GM23248 (cell line): Measurements from ENCODE around the gene CDNF. TPM values are rescaled to one million over a fixed set of nuclear protein-coding genes. Genes with fewer than 3 reads are reported as not detected.
A peak's percentile ranks its signal among the peaks of the same experiment; 100 is the strongest.
"Not testable (repeated sequence)": the region's sequence is repeated elsewhere in the genome, so short reads cannot be mapped to it uniquely, and the experiment has no call there.

ENCODE experiments used
- DNase-seq: peaks from one replicate; pipeline ENCODE4 v3.0.0-alpha.2; 2015
- H2AFZ ChIP-seq: fragments of 200-600 bp; sonication (generic); 2 replicates; pipeline ENCODE4 v1.6.1; 2016; ENCODE audit warnings: antibody characterized with exemption
- H3F3A ChIP-seq: fragments of 200-600 bp; sonication (generic); 2 replicates; pipeline ENCODE4 v1.6.1; 2016; ENCODE audit warnings: mild to moderate bottlenecking, antibody characterized with exemption, mixed run types; ENCODE audit not compliant: insufficient read depth
- H3K27ac ChIP-seq: fragments of 200-600 bp; sonication (generic); 2 replicates; pipeline ENCODE4 v1.5.1; 2016; ENCODE audit warnings: mild to moderate bottlenecking
- H3K27me3 ChIP-seq: fragments of 200-600 bp; sonication (generic); replicated peaks from 2 replicates; pipeline ENCODE4 v1.6.1; 2016; ENCODE audit warnings: mild to moderate bottlenecking; ENCODE audit not compliant: insufficient read depth
- H3K36me3 ChIP-seq: fragments of 200-600 bp; sonication (generic); 2 replicates; pipeline ENCODE4 v1.6.1; 2016; ENCODE audit warnings: low read depth, mild to moderate bottlenecking
- H3K4me1 ChIP-seq: fragments of 200-600 bp; sonication (generic); 2 replicates; pipeline ENCODE4 v1.6.1; 2016; ENCODE audit warnings: mild to moderate bottlenecking; ENCODE audit not compliant: insufficient read depth
- H3K4me2 ChIP-seq: fragments of 200-600 bp; sonication (generic); one replicate; pipeline ENCODE4 v1.6.1; 2016; ENCODE audit warnings: mild to moderate bottlenecking; ENCODE audit not compliant: unreplicated experiment
- H3K4me3 ChIP-seq: fragments of 200-600 bp; sonication (generic); 2 replicates; pipeline ENCODE4 v1.5.1; 2016; ENCODE audit warnings: mild to moderate bottlenecking
- H3K79me2 ChIP-seq: fragments of 200-600 bp; sonication (generic); 2 replicates; pipeline ENCODE4 v1.6.1; 2016; ENCODE audit warnings: mild to moderate bottlenecking; ENCODE audit not compliant: insufficient read depth
- H3K9ac ChIP-seq: fragments of 200-600 bp; sonication (generic); 2 replicates; pipeline ENCODE4 v1.6.1; 2016; ENCODE audit warnings: mild to moderate bottlenecking
- H3K9me2 ChIP-seq: fragments of 200-600 bp; sonication (generic); 2 replicates; pipeline ENCODE4 v1.6.1; 2016; ENCODE audit warnings: mixed run types, mild to moderate bottlenecking, moderate library complexity; ENCODE audit not compliant: insufficient read depth
- H3K9me3 ChIP-seq: fragments of 200-600 bp; sonication (generic); one replicate; pipeline ENCODE4 v1.6.1; 2017; ENCODE audit warnings: low read depth
- H4K20me1 ChIP-seq: fragments of 200-600 bp; sonication (generic); 2 replicates; pipeline ENCODE4 v1.6.0; 2016; ENCODE audit not compliant: insufficient read depth
- EZH2 ChIP-seq: fragments of 200-600 bp; sonication (generic); IDR thresholded peaks from 2 replicates; pipeline ENCODE4 v1.6.1; 2018; ENCODE audit warnings: antibody characterized with exemption, mild to moderate bottlenecking; ENCODE audit not compliant: insufficient read depth, poor library complexity, severe bottlenecking
- EZH2phosphoT487 ChIP-seq: fragments of 200-600 bp; sonication (generic); IDR thresholded peaks from 2 replicates; pipeline ENCODE4 v1.6.1; 2018; ENCODE audit warnings: antibody characterized with exemption, moderate library complexity, mild to moderate bottlenecking, low read depth; ENCODE audit not compliant: insufficient read depth
- WGBS, 2 experiments: methylation state at CpG; one replicate each; pipeline ENCODE4 v1.1.6; 2015 to 2017; ENCODE audit warnings: low lambda C conversion rate in 2 of 2, low coverage in 1 of 2; ENCODE audit errors: missing lambda C conversion rate in 2 of 2; 5-methylcytosine and 5-hydroxymethylcytosine counted together
- in situ Hi-C: fragments of 300-500 bp; cut with MboI; formaldehyde crosslinking; loops from 2 replicates; pipeline ENCODE4 v1.15.0; 2020
- polyA plus RNA-seq: library from polyadenylated mRNA; unstranded; fragments of >200 nt; fragmentation: Nextera tagmentation; extraction: Ambion mirVana; gene quantifications from 2 replicates; pipeline ENCODE4 v1.2.1, GENCODE V29; 2016
- total RNA-seq: library from RNA; depleted of rRNA; stranded (reverse); fragments of >200 nt; shearing (Covaris generic); gene quantifications from 2 replicates; pipeline ENCODE4 v1.2.3, GENCODE V29; 2014

The CDNF gene
- total and polyA plus RNA-seq, 2 experiments from 2014 or later, result 0.32 to 1.3 TPM

DNA sequence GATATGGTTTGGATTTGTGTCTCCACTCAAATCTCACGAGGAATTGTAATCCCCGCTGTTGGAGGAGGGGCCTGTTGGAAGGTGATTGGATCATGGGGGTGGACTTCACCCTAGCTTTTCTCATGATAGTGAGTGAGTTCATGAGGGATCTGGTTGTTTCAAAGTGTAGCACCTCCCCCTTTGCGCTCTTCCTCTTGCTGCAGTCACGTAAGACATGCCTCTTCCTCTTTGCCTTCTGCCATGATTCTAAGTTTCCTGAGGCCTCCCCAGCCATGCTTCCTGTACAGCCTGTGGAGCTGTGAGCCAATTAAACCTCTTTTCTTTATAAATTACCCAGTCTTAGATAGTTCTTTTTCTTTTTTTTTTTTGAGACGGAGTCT, 17.1 kb downstream of the CDNF start:
- Histone ChIP-seq H3K27me3 (no peaks in the 10 kb centered on the region), H3K4me1 (peaks cover 12% of the 10 kb centered on the region), H2AFZ (no peak overlapping the region), H3K9ac (no peak overlapping the region), H3K9me2 (no peaks in the 10 kb centered on the region), H3K4me2 (no peak overlapping the region), H3K36me3 (no peaks in the 10 kb centered on the region), H3F3A (0 out of 2 replicates have a peak, but pooled peaks cover 6% of the 10 kb centered on the region), H3K79me2 (no peaks in the 10 kb centered on the region), H3K9me3 (no peaks in the 10 kb centered on the region), H4K20me1 (no peaks in the 10 kb centered on the region), H3K4me3 (no peak overlapping the region), H3K27ac (no peak overlapping the region)
- TF ChIP-seq EZH2phosphoT487 (no peak), EZH2 (no peak)
- DNase-seq, result no peak
- WGBS, 2 experiments, result 80 to 87% methylated on average over 4 to 5 of the region's 5 CpGs
- in situ Hi-C loops, result loop anchor here (10.0 kb wide), 1 partner anchor 286 kb away; no protein-coding TSS in a partner anchor

GRCh38 chr10:14820010-14820774, 17.6 kb downstream of the CDNF start:
- 0 out of 2 replicates have a peak, but pooled peaks cover 6% of the 10 kb centered on the region for H3F3A ChIP-seq
- in situ Hi-C loops, result loop anchor here (10.0 kb wide), 1 partner anchor 285 kb away; no protein-coding TSS in a partner anchor
- no peaks in the 10 kb centered on the region for H3K9me2 ChIP-seq
- peaks cover 12% of the 10 kb centered on the region for H3K4me1 ChIP-seq
- WGBS, 2 experiments, result 79 to 80% methylated on average over 10 of the region's 10 CpGs
- peak overlapping the region; percentile 14; the same call in 1 of the 2 replicates for H3K27ac ChIP-seq
- peak overlapping the region; percentile 43 for H3K4me2 ChIP-seq
- H3K36me3 ChIP-seq, result no peaks in the 10 kb centered on the region
- no peaks in the 10 kb centered on the region for H3K79me2 ChIP-seq
- no peaks in the 10 kb centered on the region for H3K9me3 ChIP-seq
- TF ChIP-seq EZH2 (no peak), EZH2phosphoT487 (no peak)
- H4K20me1 ChIP-seq, result no peaks in the 10 kb centered on the region
- no peaks in the 10 kb centered on the region for H3K27me3 ChIP-seq
- no peak overlapping the region for H3K9ac ChIP-seq
- DNase-seq, result peak; percentile 84
- no peak overlapping the region for H2AFZ ChIP-seq
- no peak overlapping the region for H3K4me3 ChIP-seq

GRCh38 chr10:14816717-14817116, 21.1 kb downstream of the CDNF start:
- H3K4me2 ChIP-seq, in situ Hi-C loops: not testable (repeated sequence)
- WGBS, 2 experiments, result 74 to 85% methylated on average over 7 of the region's 7 CpGs

DNA sequence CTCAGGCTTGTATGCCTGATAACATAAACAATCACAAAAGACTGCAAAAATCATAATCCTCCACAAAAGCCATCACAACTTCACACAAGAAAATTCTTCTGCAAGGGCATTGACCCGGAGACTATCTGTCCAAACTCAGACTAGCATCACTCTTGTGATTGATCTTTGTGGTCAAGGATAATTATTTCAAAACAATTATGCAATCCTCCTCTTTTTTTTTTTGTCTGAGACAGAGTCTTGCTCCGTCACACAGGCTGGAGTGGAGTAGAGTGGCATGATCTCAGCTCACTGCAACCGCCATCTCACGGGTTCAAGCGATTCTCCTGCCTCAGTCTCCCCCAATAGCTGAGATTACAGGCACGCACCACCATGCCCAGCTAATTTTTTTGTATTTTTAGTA, 22.2 kb downstream of the CDNF start:
- no peak for TF ChIP-seq EZH2
- no peak for TF ChIP-seq EZH2phosphoT487
- DNase-seq, result no peak
- in situ Hi-C loops, result no loop called here
- no peak overlapping the region for H3K4me2 ChIP-seq
- no peaks in the 10 kb centered on the region for H3K79me2 ChIP-seq
- H3K36me3 ChIP-seq, result no peaks in the 10 kb centered on the region
- no peaks in the 10 kb centered on the region for H3K9me3 ChIP-seq
- no peak overlapping the region for H3K27ac ChIP-seq
- 73 to 80% methylated on average over 6 of the region's 6 CpGs for WGBS, 2 experiments
- H3K27me3 ChIP-seq, result no peaks in the 10 kb centered on the region; the same call in 1 of the 2 replicates
- H3K4me3 ChIP-seq, result no peak overlapping the region
- H3K9me2 ChIP-seq, result no peaks in the 10 kb centered on the region
- H3F3A ChIP-seq, result 0 out of 2 replicates have a peak, but pooled peaks cover 6% of the 10 kb centered on the region
- no peaks in the 10 kb centered on the region for H4K20me1 ChIP-seq
- H3K4me1 ChIP-seq, result peaks cover 12% of the 10 kb centered on the region
- H3K9ac ChIP-seq, result no peak overlapping the region
- no peak overlapping the region for H2AFZ ChIP-seq

More at GRCh38 chr10:14816717-14817116, 21.1 kb downstream of the CDNF start:
- not testable (repeated sequence) for H3K36me3 ChIP-seq, H3F3A ChIP-seq, H2AFZ ChIP-seq, H3K9me3 ChIP-seq, H3K4me3 ChIP-seq, DNase-seq, H3K79me2 ChIP-seq, H3K27me3 ChIP-seq, H4K20me1 ChIP-seq, H3K9ac ChIP-seq, H3K9me2 ChIP-seq, H3K27ac ChIP-seq
- peaks cover 12% of the 10 kb centered on the region for H3K4me1 ChIP-seq
